ENCODE data around the gene PAQR5.
"Not testable (repeated sequence)": the region's sequence is repeated elsewhere in the genome, so short reads cannot be mapped to it uniquely, and the experiment has no call there.

Gene PAQR5

GRCh38 chr15:69298697-69299441, at the start of gene PAQR5:
PAQR5 (plus strand) TSS chr15:69298912; CDS start chr15:69360081, 61,169 bp downstream.
- DNase-seq = peak in 1 of 2 experiments; percentile 7

- DNase-seq = no peak
Observed at GRCh38 chr15:69253156-69253555, 45.6 kb upstream of the PAQR5 start.

- DNase-seq = peak in 1 of 2 experiments; percentile 0
Observed at GRCh38 chr15:69265347-69265955, 33.3 kb upstream of the PAQR5 start.

- no peak for DNase-seq
Observed at GRCh38 chr15:69271217-69271616, 27.5 kb upstream of the PAQR5 start.

GRCh38 chr15:69272139-69272538, 26.6 kb upstream of the PAQR5 start:
- no peak for DNase-seq

- DNase-seq = no peak
Observed at GRCh38 chr15:69272891-69273290, 25.8 kb upstream of the PAQR5 start.

- DNase-seq = no peak
Observed at GRCh38 chr15:69275074-69275670, 23.5 kb upstream of the PAQR5 start.

- no peak for DNase-seq
Observed at GRCh38 chr15:69275933-69276560, 22.7 kb upstream of the PAQR5 start.

- no peak for DNase-seq
Observed at GRCh38 chr15:69277316-69277715, 21.4 kb upstream of the PAQR5 start.

- DNase-seq = no peak
Observed at GRCh38 chr15:69279636-69280035, 19.1 kb upstream of the PAQR5 start.

GRCh38 chr15:69280783-69281182, 17.9 kb upstream of the PAQR5 start:
- DNase-seq = no peak

- no peak for DNase-seq
Observed at GRCh38 chr15:69282104-69282743, 16.5 kb upstream of the PAQR5 start.

GRCh38 chr15:69285834-69286233, 12.9 kb upstream of the PAQR5 start:
- no peak for DNase-seq

GRCh38 chr15:69288011-69288410, 10.7 kb upstream of the PAQR5 start:
- no peak for DNase-seq

- no peak for DNase-seq
Observed at GRCh38 chr15:69288531-69289341, 10.0 kb upstream of the PAQR5 start.

GRCh38 chr15:69289342-69290146, 9.2 kb upstream of the PAQR5 start:
- no peak for DNase-seq

- no peak for DNase-seq
Observed at GRCh38 chr15:69290346-69291164, 8.2 kb upstream of the PAQR5 start.

- DNase-seq = not testable (repeated sequence)
Observed at GRCh38 chr15:69291651-69292050, 7.1 kb upstream of the PAQR5 start.

- no peak for DNase-seq
Observed at GRCh38 chr15:69292826-69293420, 5.8 kb upstream of the PAQR5 start.

Data from NCI-H1930 (cell line).